ENCODE results near the gene CCDC12.

GRCh38 chr3:46915297-46915822, 61.2 kb downstream of the CCDC12 start:
- TF ChIP-seq CTCF (IDR thresholded peaks at IDR 0.05) (no peak), POLR2A (IDR thresholded peaks at IDR 0.05) (no peak), POLR2AphosphoS5 (IDR thresholded peaks at IDR 0.05) (no peak), EP300 (IDR thresholded peaks at IDR 0.05) (no peak)

All from gastroesophageal sphincter (tissue), 3 donors.